Sigmoid colon (tissue), 7 donors: ENCODE data around the gene ZDHHC1. TPM values are rescaled to one million over a fixed set of nuclear protein-coding genes. Genes with fewer than 3 reads are reported as not detected.
"Not testable (repeated sequence)": the region's sequence is repeated elsewhere in the genome, so short reads cannot be mapped to it uniquely, and the experiment has no call there.

ENCODE experiments used
- DNase-seq: peaks from one replicate; pipeline ENCODE4 v3.0.0-alpha.2; 2019
- H3K27ac ChIP-seq, 4 donors: fragments of 200-600 bp; sonication (generic); one replicate each; pipeline ENCODE4 v1.5.1; 2016 to 2019; ENCODE audit warnings: mild to moderate bottlenecking in 1 of 4
- H3K27me3 ChIP-seq, 3 donors: fragments of 200-600 bp; sonication (generic); one replicate each; pipeline ENCODE4 v1.5.1; 2019; ENCODE audit warnings: mild to moderate bottlenecking in 1 of 3
- H3K36me3 ChIP-seq, 4 donors: fragments of 200-600 bp; sonication (generic); one replicate each; pipeline ENCODE4 v1.5.1; 2016 to 2019
- H3K4me1 ChIP-seq, 4 donors: fragments of 200-600 bp; sonication (generic); one replicate each; pipeline ENCODE4 v1.5.1; 2017 to 2019
- H3K4me3 ChIP-seq, 4 donors: fragments of 200-600 bp; sonication (generic); one replicate each; pipeline ENCODE4 v1.5.1; 2017 to 2019; ENCODE audit warnings: mild to moderate bottlenecking in 2 of 4, moderate library complexity in 1 of 4
- H3K9me3 ChIP-seq, 4 donors: fragments of 200-600 bp in 3 of 4; sonication (generic) in 3 of 4; one replicate each; pipeline versions ENCODE4 v1.5.1 to v1.6.1; 2013 to 2019
- EP300 ChIP-seq, 4 donors: sonication (generic); formaldehyde crosslinking; IDR thresholded peaks; one replicate each; pipeline ENCODE4 v1.6.1; 2017; ENCODE audit warnings: antibody characterized with exemption in 4 of 4
- POLR2A ChIP-seq, 2 donors: fragments of 450-650 bp; IDR thresholded peaks; one replicate each; pipeline ENCODE4 v1.6.1; 2016; ENCODE audit warnings: antibody characterized with exemption in 2 of 2, mild to moderate bottlenecking in 2 of 2, moderate library complexity in 2 of 2
- POLR2AphosphoS5 ChIP-seq, 4 donors: sonication (generic); formaldehyde crosslinking; IDR thresholded peaks; one replicate each; pipeline ENCODE4 v1.6.1; 2017; ENCODE audit warnings: antibody characterized with exemption in 4 of 4
- WGBS, 2 donors: extraction: QIAGEN DNeasy Blood & Tissue Kit; methylation state at CpG; one replicate each; pipeline ENCODE4 v1.1.7; 2013; 5-methylcytosine and 5-hydroxymethylcytosine counted together
- intact Hi-C: fragments of 100-400 bp; cut with DNase I; formaldehyde crosslinking; loops from one replicate; pipeline ENCODE4 v1.15.1; 2023
- polyA plus RNA-seq, 3 donors: library from polyadenylated mRNA; stranded (reverse); fragments of 200-250 nt; gene quantifications; one replicate each; pipeline ENCODE4 v1.2.3, GENCODE V29; 2013
- total RNA-seq, 4 donors: library from RNA; depleted of rRNA; stranded (reverse); fragments of >200 nt; gene quantifications; one replicate each; pipeline ENCODE4 v1.1.0, GENCODE V29; 2016
- TF ChIP-seq, protein P1 (sequence below), 4 experiments: fragments of 450-650 bp in 3 of 4; fragments of 200-600 bp in 1 of 4; IDR thresholded peaks; one replicate each; pipeline ENCODE4 v1.5.1; 2016 to 2019; ENCODE audit warnings: antibody characterized with exemption in 4 of 4, mild to moderate bottlenecking in 3 of 4, moderate library complexity in 2 of 4
- donor health status: healthy with polysubstance abuse.
- donor health status: Bipolar disorder and iron deficiency.
- donor health status: healthy.

ZDHHC1 gene
- total and polyA plus RNA-seq, 7 donors = 4.2 to 18.3 (median 12.7) TPM

DNA sequence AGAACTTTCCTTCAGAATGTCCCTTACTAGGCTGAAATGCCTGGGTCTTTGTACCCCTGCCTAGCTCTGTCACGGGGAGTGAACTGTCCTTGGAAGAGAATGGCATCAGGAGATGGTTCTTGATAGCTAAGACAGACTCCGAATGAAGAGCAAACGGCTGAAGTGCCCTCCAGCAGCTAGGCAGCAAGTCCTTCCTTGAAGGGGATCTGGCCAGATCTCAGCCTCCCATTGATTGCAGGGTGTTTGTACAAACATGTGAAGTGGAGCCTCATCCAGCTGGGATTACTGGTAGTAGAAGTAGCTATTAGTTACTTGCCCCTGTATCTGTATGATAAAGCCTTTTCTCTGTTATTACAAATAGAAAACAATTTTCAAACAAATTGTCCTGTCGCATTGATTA is 58.7 kb downstream of the ZDHHC1 start:
- Histone ChIP-seq H3K4me1 (no peaks in the 10 kb centered on the region), H3K36me3 (no peaks in the 10 kb centered on the region), H3K9me3 (no peaks in the 10 kb centered on the region), H3K4me3 (no peak overlapping the region), H3K27ac (no peak overlapping the region), H3K27me3 (no peaks in the 10 kb centered on the region)
- intact Hi-C loops = no loop called here
- DNase-seq = no peak
- TF ChIP-seq, protein P1, sequence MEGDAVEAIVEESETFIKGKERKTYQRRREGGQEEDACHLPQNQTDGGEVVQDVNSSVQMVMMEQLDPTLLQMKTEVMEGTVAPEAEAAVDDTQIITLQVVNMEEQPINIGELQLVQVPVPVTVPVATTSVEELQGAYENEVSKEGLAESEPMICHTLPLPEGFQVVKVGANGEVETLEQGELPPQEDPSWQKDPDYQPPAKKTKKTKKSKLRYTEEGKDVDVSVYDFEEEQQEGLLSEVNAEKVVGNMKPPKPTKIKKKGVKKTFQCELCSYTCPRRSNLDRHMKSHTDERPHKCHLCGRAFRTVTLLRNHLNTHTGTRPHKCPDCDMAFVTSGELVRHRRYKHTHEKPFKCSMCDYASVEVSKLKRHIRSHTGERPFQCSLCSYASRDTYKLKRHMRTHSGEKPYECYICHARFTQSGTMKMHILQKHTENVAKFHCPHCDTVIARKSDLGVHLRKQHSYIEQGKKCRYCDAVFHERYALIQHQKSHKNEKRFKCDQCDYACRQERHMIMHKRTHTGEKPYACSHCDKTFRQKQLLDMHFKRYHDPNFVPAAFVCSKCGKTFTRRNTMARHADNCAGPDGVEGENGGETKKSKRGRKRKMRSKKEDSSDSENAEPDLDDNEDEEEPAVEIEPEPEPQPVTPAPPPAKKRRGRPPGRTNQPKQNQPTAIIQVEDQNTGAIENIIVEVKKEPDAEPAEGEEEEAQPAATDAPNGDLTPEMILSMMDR (IDR thresholded peaks at IDR 0.05) = no peak
- TF ChIP-seq POLR2AphosphoS5 (IDR thresholded peaks at IDR 0.05) (no peak), EP300 (IDR thresholded peaks at IDR 0.05) (no peak), POLR2A (IDR thresholded peaks at IDR 0.05) (no peak)
- 72 to 74% methylated on average over 4 of the region's 4 CpGs for WGBS, 2 donors

DNA sequence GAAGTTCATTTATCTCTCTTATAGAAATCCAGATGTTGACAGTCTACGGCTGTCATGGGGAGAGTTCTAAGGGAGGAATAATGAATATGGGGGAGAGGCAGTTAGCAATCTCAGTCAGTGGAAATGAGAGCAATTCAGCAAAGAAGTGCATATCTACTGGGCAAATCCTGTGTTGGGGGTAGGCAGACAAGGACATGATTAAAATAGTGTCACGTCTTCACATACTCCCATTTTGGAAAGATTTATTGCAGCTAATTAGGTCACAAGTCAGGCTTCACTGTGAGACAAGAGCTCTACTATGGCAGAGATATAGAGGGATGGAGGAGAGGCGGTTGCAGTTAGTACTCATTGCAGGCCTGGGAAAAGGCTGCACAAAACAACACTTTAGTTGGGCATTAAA is 59.9 kb downstream of the ZDHHC1 start:
- Histone ChIP-seq H3K36me3 (no peaks in the 10 kb centered on the region), H3K4me1 (no peaks in the 10 kb centered on the region), H3K27me3 (no peaks in the 10 kb centered on the region), H3K4me3 (no peak overlapping the region), H3K9me3 (no peaks in the 10 kb centered on the region), H3K27ac (no peak overlapping the region)
- intact Hi-C loops = no loop called here
- WGBS, 2 donors = 62 to 81% methylated on average over 3 of the region's 3 CpGs
- TF ChIP-seq EP300 (IDR thresholded peaks at IDR 0.05) = no peak
- no peak for TF ChIP-seq POLR2AphosphoS5 (IDR thresholded peaks at IDR 0.05)
- TF ChIP-seq, protein P1 (IDR thresholded peaks at IDR 0.05) = no peak
- DNase-seq = no peak

DNA sequence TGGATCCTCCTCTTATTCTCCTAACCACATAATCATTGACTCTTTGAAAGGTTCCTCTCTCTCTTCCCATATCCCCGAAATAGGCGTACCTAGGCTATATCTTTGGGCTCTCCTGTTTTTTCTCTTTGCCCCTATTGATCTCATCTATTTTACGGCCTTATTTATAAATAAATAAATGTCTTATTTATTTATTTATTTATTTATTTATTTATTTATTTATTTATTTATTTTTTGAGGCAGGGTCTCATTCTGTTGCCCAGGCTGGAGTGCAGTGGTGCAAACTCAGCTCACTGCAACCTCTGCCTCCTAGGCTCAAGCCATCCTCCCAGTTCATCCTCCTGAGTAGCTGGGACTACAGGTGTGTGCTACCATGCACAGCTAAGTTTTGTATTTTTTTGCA is 63.8 kb downstream of the ZDHHC1 start:
- intact Hi-C loops, H3K36me3 ChIP-seq, H3K27me3 ChIP-seq, DNase-seq, H3K4me1 ChIP-seq, H3K27ac ChIP-seq, H3K9me3 ChIP-seq, H3K4me3 ChIP-seq: not testable (repeated sequence)
- WGBS, 2 donors = 94 to 97% methylated on average over 3 of the region's 3 CpGs

DNA sequence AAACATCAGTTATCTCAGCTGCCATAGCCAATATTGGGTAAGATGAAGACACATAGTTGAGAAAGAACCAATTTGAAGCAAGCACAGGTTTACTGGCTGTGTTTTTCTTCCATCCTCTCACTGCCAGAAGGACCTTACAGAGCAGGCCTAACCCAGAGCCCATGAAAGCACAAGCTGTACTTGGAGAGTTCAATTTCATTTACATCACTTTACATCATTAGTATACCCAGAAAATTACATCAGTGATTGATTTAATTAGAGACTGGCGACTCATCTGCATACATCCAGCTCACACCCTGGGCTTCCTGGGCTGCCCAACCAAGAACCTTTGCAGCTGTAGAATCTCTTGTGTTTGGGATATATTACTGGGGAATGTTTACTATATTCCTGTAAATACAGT is 66.0 kb downstream of the ZDHHC1 start:
- WGBS, 2 donors = 98 to 99% methylated on average over 1 of the region's 1 CpG
- intact Hi-C loops = no loop called here
- no peak for DNase-seq

DNA sequence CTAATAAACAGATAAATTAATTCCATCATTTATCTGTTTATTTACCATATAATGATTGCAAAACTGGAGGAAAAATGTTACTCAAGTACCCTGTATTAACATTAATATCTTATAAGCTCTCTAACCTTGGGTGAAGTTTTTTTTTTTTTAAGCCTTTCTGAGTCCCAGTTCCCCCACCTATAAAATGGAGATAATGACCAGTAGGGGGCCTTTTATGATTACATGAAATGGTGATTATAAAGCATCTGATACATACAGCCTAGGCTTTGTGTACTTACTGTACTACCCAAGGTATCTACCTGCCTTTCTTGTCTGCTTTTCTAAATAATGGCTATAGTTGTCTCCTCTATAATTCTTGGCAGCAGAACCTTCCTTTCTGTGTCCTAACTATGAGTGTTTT is 67.1 kb downstream of the ZDHHC1 start:
- Histone ChIP-seq H3K9me3 (no peaks in the 10 kb centered on the region), H3K4me1 (no peaks in the 10 kb centered on the region), H3K36me3 (no peaks in the 10 kb centered on the region), H3K4me3 (no peak overlapping the region), H3K27ac (no peak overlapping the region), H3K27me3 (no peaks in the 10 kb centered on the region)
- intact Hi-C loops = no loop called here
- TF ChIP-seq EP300 (IDR thresholded peaks at IDR 0.05) = no peak
- TF ChIP-seq, protein P1 (IDR thresholded peaks at IDR 0.05) = no peak
- TF ChIP-seq POLR2AphosphoS5 (IDR thresholded peaks at IDR 0.05) = no peak
- TF ChIP-seq POLR2A (IDR thresholded peaks at IDR 0.05) = no peak
- no peak for DNase-seq

More for the DNA sequence above, 66.0 kb downstream of the ZDHHC1 start:
- H3K4me3 ChIP-seq = no peak overlapping the region
- H3K27me3 ChIP-seq = no peaks in the 10 kb centered on the region
- no peaks in the 10 kb centered on the region for H3K36me3 ChIP-seq
- TF ChIP-seq, protein P1 (IDR thresholded peaks at IDR 0.05) = no peak
- TF ChIP-seq POLR2A (IDR thresholded peaks at IDR 0.05) (no peak), POLR2AphosphoS5 (IDR thresholded peaks at IDR 0.05) (no peak), EP300 (IDR thresholded peaks at IDR 0.05) (no peak)
- no peaks in the 10 kb centered on the region for H3K4me1 ChIP-seq
- H3K9me3 ChIP-seq = no peaks in the 10 kb centered on the region
- H3K27ac ChIP-seq = no peak overlapping the region
